ENCODE data around the gene CADPS2.

DNA sequence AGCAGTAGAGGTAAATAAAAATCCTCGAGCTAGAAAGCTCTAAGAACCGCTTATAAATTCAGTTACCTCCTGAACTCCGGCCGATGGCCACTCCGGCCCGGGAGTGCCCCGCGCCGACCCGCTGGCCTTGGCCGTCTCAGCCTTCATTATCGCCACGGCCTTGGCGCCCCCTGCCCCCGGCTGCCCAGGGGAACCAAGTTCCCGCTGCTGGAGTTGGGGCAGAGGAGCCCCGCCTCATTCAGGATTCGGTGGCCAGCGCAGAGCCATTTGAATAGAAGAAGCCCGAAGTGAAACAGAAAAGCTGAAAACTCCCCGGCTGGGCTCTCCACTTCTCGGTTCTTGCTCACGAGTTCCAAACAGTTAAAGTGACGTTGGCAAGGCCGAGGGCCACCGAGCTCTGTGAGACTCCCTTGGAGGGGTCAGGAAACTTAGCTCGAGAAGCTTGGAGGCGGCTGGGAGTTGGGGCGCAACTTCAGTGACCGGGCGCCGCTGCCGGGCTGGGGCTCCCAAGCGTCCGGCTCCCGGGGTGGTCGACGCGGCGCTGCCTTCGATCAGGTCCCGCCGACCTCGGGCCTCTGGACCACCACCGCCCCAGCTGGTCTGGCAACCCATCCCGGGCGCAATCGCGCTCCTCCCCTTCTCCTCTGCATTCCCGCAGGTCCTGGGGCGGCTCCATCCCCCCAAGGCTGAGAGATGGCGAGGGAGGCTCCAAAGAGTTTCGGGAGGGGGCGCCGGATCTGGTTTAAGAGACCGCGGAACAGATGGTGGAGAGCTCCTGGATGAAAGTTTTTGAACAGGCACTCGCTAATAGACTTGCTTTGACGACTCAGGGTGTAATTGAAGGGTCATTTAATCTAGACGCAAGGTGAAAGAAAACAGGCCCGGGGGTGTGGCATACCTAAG, 575.9 kb downstream of the CADPS2 start:
- TF ChIP-seq CTCF (optimal IDR thresholded peaks at IDR 0.05 in 1 of 3, IDR thresholded peaks at IDR 0.05 in 1 of 3, conservative IDR thresholded peaks at IDR 0.05 in 1 of 3; ENCODE audit: extremely low read depth in 1 of 3, insufficient read depth in 2 of 3, low read length in 3 of 3): no peak
- TF ChIP-seq EZH2 (IDR thresholded peaks at IDR 0.05; ENCODE audit: low read length): peak; percentile 77

Data from keratinocyte (primary cell).